CD4-positive, alpha-beta T cell (primary cell): Measurements from ENCODE around the gene ZNF764. TPM values are rescaled to one million over a fixed set of nuclear protein-coding genes. Genes with fewer than 3 reads are reported as not detected.
A peak's percentile ranks its signal among the peaks of the same experiment; 100 is the strongest.

ENCODE experiments used
- ATAC-seq: fragments of 200-7000 bp; cut with Tn5 transposase; one replicate; pipeline ENCODE4 v1.10.0; 2022; ENCODE audit warnings: mild to moderate bottlenecking; ENCODE audit not compliant: poor library complexity
- CTCF ChIA-PET: fragments of 350-600 bp; sonication (Branson Sonifier 250); formaldehyde crosslinking; loops from one replicate; lab custom pipeline; 2021; ENCODE audit warnings: antibody characterized with exemption, inconsistent platforms; lab: Charles Lee
- POLR2A ChIA-PET: fragments of 350-600 bp; sonication (Branson Sonifier 250); formaldehyde crosslinking; loops from one replicate; lab custom pipeline; 2021; ENCODE audit warnings: antibody characterized with exemption, inconsistent platforms; lab: Charles Lee
- DNase-seq, 14 experiments: peaks; one replicate each; pipeline ENCODE4 v3.0.0-alpha.2; 2013 to 2020; ENCODE audit warnings: mixed read lengths in 2 of 14
- H3K27ac ChIP-seq, 2 donors: one replicate each; pipeline versions ENCODE4 v1.5.1 to v1.7.0; 2013; ENCODE audit warnings: low read length in 2 of 2, low read depth in 1 of 2, mild to moderate bottlenecking in 1 of 2
- H3K27me3 ChIP-seq, 2 experiments: 1 replicate in 1 of 2; 2 replicates in 1 of 2; pipeline versions ENCODE4 v1.6.1 to v1.7.0; 2013; ENCODE audit warnings: low read length in 2 of 2, control low read depth in 1 of 2, mild to moderate bottlenecking in 1 of 2, moderate library complexity in 1 of 2; ENCODE audit not compliant: insufficient read depth in 2 of 2, control insufficient read depth in 1 of 2
- H3K36me3 ChIP-seq: one replicate; pipeline ENCODE4 v1.6.1; 2013; ENCODE audit warnings: low read length, control low read depth; ENCODE audit not compliant: insufficient read depth
- H3K4me1 ChIP-seq: one replicate; pipeline ENCODE4 v1.6.1; 2013; ENCODE audit warnings: low read length, control low read depth; ENCODE audit not compliant: insufficient read depth
- H3K4me3 ChIP-seq: one replicate; pipeline ENCODE4 v1.5.1; 2013; ENCODE audit warnings: mild to moderate bottlenecking, low read length, moderate library complexity
- H3K9me3 ChIP-seq, 2 experiments: 1 replicate in 1 of 2; 2 replicates in 1 of 2; pipeline versions ENCODE4 v1.6.1 to v1.7.0; 2013; ENCODE audit warnings: low read length in 2 of 2, mild to moderate bottlenecking in 2 of 2, control low read depth in 1 of 2, moderate library complexity in 1 of 2; ENCODE audit not compliant: control insufficient read depth in 1 of 2, insufficient read depth in 1 of 2
- H3K27ac Mint-ChIP-seq: one replicate; pipeline ENCODE4 v1.8.0; 2020; ENCODE audit warnings: mixed read lengths
- H3K27me3 Mint-ChIP-seq: one replicate; pipeline ENCODE4 v1.8.0; 2021; ENCODE audit warnings: mixed read lengths
- H3K36me3 Mint-ChIP-seq: one replicate; pipeline ENCODE4 v1.8.0; 2021; ENCODE audit warnings: low read depth, mixed read lengths
- H3K4me1 Mint-ChIP-seq: one replicate; pipeline ENCODE4 v1.8.0; 2021; ENCODE audit warnings: low read depth, mixed read lengths
- H3K4me3 Mint-ChIP-seq: one replicate; pipeline ENCODE4 v1.8.0; 2020; ENCODE audit warnings: mild to moderate bottlenecking, mixed read lengths
- H3K9me3 Mint-ChIP-seq: one replicate; pipeline ENCODE4 v1.8.0; 2020; ENCODE audit warnings: mixed read lengths
- intact Hi-C, 2 experiments: fragments of 100-400 bp; cut with DNase I in 1 of 2; cut with micrococcal nuclease in 1 of 2; formaldehyde crosslinking; loops; one replicate each; pipeline versions ENCODE4 v1.15.1 to v1.9.0; 2023 to 2025; cut with DNase I, micrococcal nuclease
- total RNA-seq, 174 experiments: library from RNA in 2 of 174; stranded (reverse) in 2 of 174; gene quantifications; one replicate each; pipeline ENCODE4 v1.2.3 and lab custom pipeline; 2021 to 2026
- TF ChIP-seq, protein P1 (sequence below): fragments of 200-600 bp; IDR thresholded peaks from one replicate; pipeline ENCODE4 v1.8.0; 2022; ENCODE audit warnings: antibody characterized with exemption, mild to moderate bottlenecking

ZNF764 gene
- total RNA-seq, 2 experiments from 2014 or later: 20.4 to 22.9 TPM

DNA sequence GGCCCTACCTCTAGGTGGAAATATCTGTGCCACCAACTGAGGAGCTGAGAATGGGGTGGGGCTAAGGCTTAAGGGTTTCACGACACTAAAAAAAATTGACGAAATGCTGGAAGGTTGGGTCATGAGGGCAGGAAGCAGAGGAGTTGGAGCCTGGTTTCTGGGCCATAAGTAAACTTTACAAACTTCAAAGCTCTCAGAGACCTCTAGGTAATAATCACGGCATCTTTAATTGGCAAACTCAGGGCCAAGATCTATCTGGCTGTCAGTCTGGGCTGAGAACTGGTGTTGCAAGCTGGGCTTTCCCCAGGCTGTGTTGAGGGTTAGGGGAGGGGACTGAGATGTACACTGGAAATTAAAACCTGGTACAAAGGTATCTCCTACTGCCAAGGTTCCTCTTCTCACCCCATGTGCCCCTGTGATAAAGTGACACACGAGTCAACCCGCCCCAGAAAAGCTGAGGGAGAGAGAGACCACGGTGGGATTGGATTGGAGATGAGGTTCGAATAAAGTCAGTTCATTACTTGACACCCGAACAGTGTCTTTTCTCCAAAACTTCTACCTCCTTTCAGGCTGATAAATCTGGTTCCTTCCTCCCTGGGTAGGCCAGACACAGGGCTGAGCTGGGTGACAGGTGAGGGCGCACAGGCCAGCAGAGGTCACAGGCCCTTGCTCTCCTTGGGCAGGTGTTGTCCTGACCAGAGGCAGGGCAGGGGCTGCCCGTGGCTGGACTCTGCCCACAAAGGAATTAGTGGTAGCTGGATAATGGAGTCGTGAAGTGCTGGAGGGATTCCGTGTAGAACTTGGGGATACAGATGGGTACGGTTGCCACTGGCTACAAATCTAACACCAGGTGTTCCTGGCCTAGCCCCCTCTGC, 27.8 kb downstream of the ZNF764 start:
- no peaks in the 10 kb centered on the region for H3K9me3 Mint-ChIP-seq
- peaks cover 17% of the 10 kb centered on the region for H3K36me3 ChIP-seq
- H3K9me3 ChIP-seq: no peaks in the 10 kb centered on the region
- H3K4me3 Mint-ChIP-seq: peak overlapping the region; percentile 71
- peaks cover 21% of the 10 kb centered on the region for H3K36me3 Mint-ChIP-seq
- CTCF ChIA-PET: interaction anchor here (1.2 to 4.9 kb wide), 4 partner anchors 27 to 100 kb away, joined by 4 to 22 read pairs (median 6); partner anchors contain the start of genes DCTPP1 and ZNF764
- H3K4me1 ChIP-seq: peaks cover 70% of the 10 kb centered on the region
- no peaks in the 10 kb centered on the region for H3K27me3 Mint-ChIP-seq
- POLR2A ChIA-PET: interaction anchor here (0.6 to 4.4 kb wide), 8 partner anchors 21 to 167 kb away, joined by 3 to 23 read pairs (median 4); partner anchors contain the start of genes ZNF688, ZNF689 and ZNF764
- ATAC-seq (peak; percentile 8), DNase-seq (peak in 3 of 14 experiments; percentile 62 to 74 (median 67))
- no peak overlapping the region for H3K4me3 ChIP-seq
- peaks cover 39% of the 10 kb centered on the region for H3K4me1 Mint-ChIP-seq
- TF ChIP-seq, protein P1, sequence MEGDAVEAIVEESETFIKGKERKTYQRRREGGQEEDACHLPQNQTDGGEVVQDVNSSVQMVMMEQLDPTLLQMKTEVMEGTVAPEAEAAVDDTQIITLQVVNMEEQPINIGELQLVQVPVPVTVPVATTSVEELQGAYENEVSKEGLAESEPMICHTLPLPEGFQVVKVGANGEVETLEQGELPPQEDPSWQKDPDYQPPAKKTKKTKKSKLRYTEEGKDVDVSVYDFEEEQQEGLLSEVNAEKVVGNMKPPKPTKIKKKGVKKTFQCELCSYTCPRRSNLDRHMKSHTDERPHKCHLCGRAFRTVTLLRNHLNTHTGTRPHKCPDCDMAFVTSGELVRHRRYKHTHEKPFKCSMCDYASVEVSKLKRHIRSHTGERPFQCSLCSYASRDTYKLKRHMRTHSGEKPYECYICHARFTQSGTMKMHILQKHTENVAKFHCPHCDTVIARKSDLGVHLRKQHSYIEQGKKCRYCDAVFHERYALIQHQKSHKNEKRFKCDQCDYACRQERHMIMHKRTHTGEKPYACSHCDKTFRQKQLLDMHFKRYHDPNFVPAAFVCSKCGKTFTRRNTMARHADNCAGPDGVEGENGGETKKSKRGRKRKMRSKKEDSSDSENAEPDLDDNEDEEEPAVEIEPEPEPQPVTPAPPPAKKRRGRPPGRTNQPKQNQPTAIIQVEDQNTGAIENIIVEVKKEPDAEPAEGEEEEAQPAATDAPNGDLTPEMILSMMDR: no peak
- H3K27me3 ChIP-seq: no peaks in the 10 kb centered on the region
- peak overlapping the region; percentile 10 to 40 for H3K27ac ChIP-seq
- H3K27ac Mint-ChIP-seq: peak overlapping the region; percentile 78
- intact Hi-C loops: loop anchor here in 1 of 2 experiments (5.0 kb wide), 1 partner anchor 102 kb away; no protein-coding TSS in a partner anchor

DNA sequence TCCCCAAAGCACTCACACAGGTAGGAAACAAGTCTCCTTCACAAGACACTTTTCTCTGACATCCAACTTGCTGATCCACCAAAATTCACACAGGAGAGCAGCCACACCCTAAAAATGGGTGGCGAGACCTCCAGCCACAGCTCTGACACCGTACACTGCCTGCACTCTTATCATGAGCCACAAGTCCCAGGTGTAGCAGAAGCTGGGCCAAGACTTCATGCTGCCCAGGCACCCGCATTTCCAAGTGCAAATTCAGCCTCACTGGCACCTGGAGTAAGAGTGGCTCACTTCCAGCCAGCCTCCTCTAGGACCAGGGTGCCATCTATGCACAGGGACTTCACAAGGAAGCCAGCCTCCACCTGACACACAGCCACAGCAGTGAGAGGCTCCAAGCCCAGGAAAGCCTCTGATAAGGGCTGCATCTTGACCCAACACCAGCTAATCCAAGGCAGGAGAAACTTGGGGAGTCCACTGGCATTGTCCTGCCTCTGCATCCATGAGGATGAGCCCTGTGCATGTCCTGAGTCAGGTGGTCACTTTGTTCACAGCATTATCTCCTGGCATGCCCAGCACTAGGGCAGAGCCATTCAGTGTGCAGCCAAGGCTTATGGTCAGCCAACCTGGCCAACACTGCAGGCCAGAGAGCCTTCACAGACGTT, 29.2 kb downstream of the ZNF764 start:
- no peak for ATAC-seq
- Mint-ChIP-seq H3K9me3 (no peaks in the 10 kb centered on the region), H3K36me3 (peaks cover 12% of the 10 kb centered on the region), H3K27me3 (no peaks in the 10 kb centered on the region), H3K27ac (peak overlapping the region; percentile 78), H3K4me1 (peaks cover 30% of the 10 kb centered on the region), H3K4me3 (peak overlapping the region; percentile 42)
- CTCF ChIA-PET: interaction anchor here (0.8 to 4.9 kb wide), 4 partner anchors 29 to 99 kb away, joined by 4 to 22 read pairs (median 6); partner anchors contain the start of genes DCTPP1 and ZNF764
- Histone ChIP-seq H3K27ac (no peak overlapping the region), H3K9me3 (no peaks in the 10 kb centered on the region), H3K27me3 (no peaks in the 10 kb centered on the region), H3K4me3 (no peak overlapping the region), H3K4me1 (peaks cover 58% of the 10 kb centered on the region), H3K36me3 (peaks cover 17% of the 10 kb centered on the region)
- POLR2A ChIA-PET: interaction anchor here (0.9 to 4.4 kb wide), 5 partner anchors 29 to 70 kb away, joined by 4 to 23 read pairs (median 6); partner anchors contain the start of genes ITGAL, ZNF688 and ZNF764
- TF ChIP-seq, protein P1: no peak
- DNase-seq: peak in 1 of 14 experiments; percentile 20
- intact Hi-C loops: loop anchor here in 1 of 2 experiments (1.0 to 5.0 kb wide), 2 partner anchors 37 to 59 kb away; no protein-coding TSS in a partner anchor
